Activated T-cell treated with anti-CD3 and anti-CD28 coated beads, Interleukin-2, amount 50 U/mL, for 24 hours (primary cell): ENCODE data around the gene RAP1GAP.
"Not testable (repeated sequence)": the region's sequence is repeated elsewhere in the genome, so short reads cannot be mapped to it uniquely, and the experiment has no call there.

Experiments used
- DNase-seq: peaks from one replicate; pipeline ENCODE4 v3.0.0-alpha.2; 2020
- H3K27ac Mint-ChIP-seq: 2 replicates; pipeline ENCODE4 v1.8.0; 2020; ENCODE audit warnings: mild to moderate bottlenecking, mixed read lengths
- H3K27me3 Mint-ChIP-seq: 2 replicates; pipeline ENCODE4 v1.8.0; 2020; ENCODE audit warnings: mixed read lengths
- H3K36me3 Mint-ChIP-seq: 2 replicates; pipeline ENCODE4 v1.8.0; 2020; ENCODE audit warnings: low read depth, mixed read lengths
- H3K4me1 Mint-ChIP-seq: 2 replicates; pipeline ENCODE4 v1.8.0; 2020; ENCODE audit warnings: low read depth, mixed read lengths
- H3K4me3 Mint-ChIP-seq: 2 replicates; pipeline ENCODE4 v1.8.0; 2020; ENCODE audit warnings: mild to moderate bottlenecking, moderate library complexity, mixed read lengths
- H3K9me3 Mint-ChIP-seq: 2 replicates; pipeline ENCODE4 v1.8.0; 2020; ENCODE audit warnings: mixed read lengths

Gene RAP1GAP

GRCh38 chr1:21569820-21570527, 99.2 kb downstream of the RAP1GAP start:
- no peak overlapping the region for H3K4me3 Mint-ChIP-seq
- peaks cover 19% of the 10 kb centered on the region for H3K27me3 Mint-ChIP-seq
- H3K27ac Mint-ChIP-seq: no peak overlapping the region
- no peaks in the 10 kb centered on the region for H3K9me3 Mint-ChIP-seq
- no peaks in the 10 kb centered on the region for H3K4me1 Mint-ChIP-seq
- DNase-seq: no peak
- H3K36me3 Mint-ChIP-seq: no peaks in the 10 kb centered on the region

DNA sequence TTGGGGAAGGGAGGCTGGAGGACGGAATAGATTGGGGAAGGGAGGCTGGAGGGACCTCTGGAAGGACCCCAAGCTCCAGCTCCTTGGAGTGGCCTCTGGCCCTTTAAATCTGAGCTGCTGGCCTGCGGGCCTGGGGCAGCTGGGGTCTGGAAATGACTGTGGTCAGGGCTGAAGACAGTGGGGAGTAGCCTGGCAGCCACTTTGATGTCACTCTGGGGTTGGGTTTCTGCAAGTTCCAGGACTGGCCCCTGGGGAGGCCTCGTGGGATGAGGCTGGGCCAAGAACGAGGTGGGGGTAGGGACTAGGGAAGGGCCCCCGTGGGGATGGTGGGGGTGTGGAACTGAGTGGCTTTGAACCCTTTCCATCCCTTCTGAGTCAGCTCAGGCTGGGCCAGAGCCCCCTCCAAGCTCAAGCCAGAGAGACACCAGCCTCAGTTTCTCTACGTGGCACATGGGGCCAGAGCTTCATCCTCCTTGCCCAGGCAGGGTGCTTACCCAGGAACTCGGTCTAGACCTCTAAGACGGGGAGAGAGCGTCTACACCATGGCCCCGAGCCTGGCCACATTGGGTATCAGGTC, 100.3 kb downstream of the RAP1GAP start:
- Mint-ChIP-seq H3K4me1 (no peaks in the 10 kb centered on the region), H3K9me3 (no peaks in the 10 kb centered on the region), H3K36me3 (no peaks in the 10 kb centered on the region), H3K27ac (no peak overlapping the region), H3K4me3 (no peak overlapping the region), H3K27me3 (peaks cover 12% of the 10 kb centered on the region)
- no peak for DNase-seq

- no peak overlapping the region for H3K4me3 Mint-ChIP-seq
- H3K4me1 Mint-ChIP-seq: no peaks in the 10 kb centered on the region
- no peaks in the 10 kb centered on the region for H3K9me3 Mint-ChIP-seq
- no peaks in the 10 kb centered on the region for H3K36me3 Mint-ChIP-seq
- no peak for DNase-seq
- H3K27me3 Mint-ChIP-seq: peaks cover 7% of the 10 kb centered on the region
- no peak overlapping the region for H3K27ac Mint-ChIP-seq
Measured at GRCh38 chr1:21568006-21568746, 101.0 kb downstream of the RAP1GAP start.

- no peak overlapping the region for H3K27ac Mint-ChIP-seq
- H3K4me1 Mint-ChIP-seq: no peaks in the 10 kb centered on the region
- no peak overlapping the region for H3K4me3 Mint-ChIP-seq
- no peaks in the 10 kb centered on the region for H3K36me3 Mint-ChIP-seq
- H3K9me3 Mint-ChIP-seq: no peaks in the 10 kb centered on the region
- no peak for DNase-seq
- peaks cover under 1% of the 10 kb centered on the region for H3K27me3 Mint-ChIP-seq
Measured at GRCh38 chr1:21567241-21568005, 101.7 kb downstream of the RAP1GAP start.

DNA sequence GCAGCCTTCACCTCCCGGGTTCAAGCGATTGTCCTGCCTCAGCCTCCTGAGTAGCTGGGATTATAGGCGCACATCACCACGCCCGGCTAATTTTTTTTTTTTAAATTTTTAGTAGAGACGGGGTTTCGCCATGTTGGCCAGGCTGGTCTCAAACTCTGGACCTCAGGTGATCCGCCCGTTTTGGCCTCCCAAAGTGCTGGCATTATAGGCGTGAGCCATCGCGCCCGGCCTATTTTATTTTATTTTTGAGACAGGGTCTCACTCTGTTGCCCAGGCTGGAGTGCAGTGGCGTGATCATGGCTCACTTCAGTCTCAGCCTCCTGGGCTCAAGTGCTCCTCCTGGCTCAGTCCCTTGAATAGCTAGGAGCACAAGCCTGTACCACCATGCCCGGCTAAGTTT, 102.8 kb downstream of the RAP1GAP start:
- H3K4me3 Mint-ChIP-seq, DNase-seq, H3K27ac Mint-ChIP-seq, H3K36me3 Mint-ChIP-seq, H3K27me3 Mint-ChIP-seq, H3K9me3 Mint-ChIP-seq, H3K4me1 Mint-ChIP-seq: not testable (repeated sequence)

GRCh38 chr1:21565285-21565684, 103.9 kb downstream of the RAP1GAP start:
- H3K36me3 Mint-ChIP-seq: no peaks in the 10 kb centered on the region
- DNase-seq: no peak
- no peak overlapping the region for H3K27ac Mint-ChIP-seq
- H3K9me3 Mint-ChIP-seq: no peaks in the 10 kb centered on the region
- no peak overlapping the region for H3K4me3 Mint-ChIP-seq
- no peaks in the 10 kb centered on the region for H3K27me3 Mint-ChIP-seq
- no peaks in the 10 kb centered on the region for H3K4me1 Mint-ChIP-seq

DNA sequence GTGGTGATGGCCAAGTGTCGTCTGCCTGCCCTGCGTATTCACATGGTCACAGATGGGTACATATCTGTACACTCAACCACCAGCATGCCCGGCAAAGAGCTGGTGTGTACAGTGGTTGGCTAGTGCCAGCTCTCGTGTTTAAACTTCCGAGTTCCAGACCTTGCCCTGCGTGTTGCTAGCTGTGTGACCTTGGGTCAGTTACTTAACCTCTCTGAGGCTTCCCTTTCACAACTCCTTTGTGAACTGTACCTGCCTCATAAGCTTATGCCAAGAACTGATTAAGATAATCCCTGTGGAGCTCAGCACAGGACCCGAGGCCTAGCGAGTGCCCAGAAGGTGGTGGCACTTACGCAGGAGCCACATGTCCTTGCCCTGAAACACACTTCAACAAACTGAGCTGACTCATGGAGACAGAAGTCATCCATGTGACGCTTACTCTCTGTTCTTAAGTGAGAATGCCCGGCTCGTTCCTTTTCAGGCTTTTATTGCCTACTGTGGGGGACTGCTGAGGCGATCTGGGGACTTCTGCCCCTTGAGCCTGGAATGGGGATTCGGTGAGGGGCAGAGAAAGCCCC, 104.5 kb downstream of the RAP1GAP start:
- H3K9me3 Mint-ChIP-seq: no peaks in the 10 kb centered on the region
- H3K27me3 Mint-ChIP-seq: no peaks in the 10 kb centered on the region
- no peak overlapping the region for H3K4me3 Mint-ChIP-seq
- no peak for DNase-seq
- no peaks in the 10 kb centered on the region for H3K4me1 Mint-ChIP-seq
- H3K27ac Mint-ChIP-seq: no peak overlapping the region
- no peaks in the 10 kb centered on the region for H3K36me3 Mint-ChIP-seq

DNA sequence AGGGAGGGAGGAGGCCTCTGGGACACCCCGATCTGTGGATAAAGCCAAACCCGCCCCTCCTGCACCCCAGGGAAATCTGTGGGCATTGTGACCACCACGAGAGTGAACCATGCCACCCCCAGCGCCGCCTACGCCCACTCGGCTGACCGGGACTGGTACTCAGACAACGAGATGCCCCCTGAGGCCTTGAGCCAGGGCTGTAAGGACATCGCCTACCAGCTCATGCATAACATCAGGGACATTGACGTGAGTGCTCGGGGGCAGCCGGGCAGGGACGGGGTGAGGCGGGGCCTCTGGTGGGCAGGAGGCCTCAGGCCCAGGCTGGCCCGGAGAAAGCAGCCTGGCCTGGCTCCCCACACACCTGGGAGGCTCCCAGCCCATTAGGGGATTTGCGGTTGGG, 105.2 kb downstream of the RAP1GAP start:
- DNase-seq: no peak
- H3K27ac Mint-ChIP-seq: no peak overlapping the region
- H3K27me3 Mint-ChIP-seq: no peaks in the 10 kb centered on the region
- H3K4me3 Mint-ChIP-seq: no peak overlapping the region
- no peaks in the 10 kb centered on the region for H3K4me1 Mint-ChIP-seq
- H3K36me3 Mint-ChIP-seq: no peaks in the 10 kb centered on the region
- H3K9me3 Mint-ChIP-seq: no peaks in the 10 kb centered on the region

GRCh38 chr1:21562896-21563295, 106.3 kb downstream of the RAP1GAP start:
- no peak overlapping the region for H3K27ac Mint-ChIP-seq
- DNase-seq: no peak
- H3K9me3 Mint-ChIP-seq: no peaks in the 10 kb centered on the region
- H3K4me3 Mint-ChIP-seq: no peak overlapping the region
- H3K27me3 Mint-ChIP-seq: no peaks in the 10 kb centered on the region
- no peaks in the 10 kb centered on the region for H3K4me1 Mint-ChIP-seq
- no peaks in the 10 kb centered on the region for H3K36me3 Mint-ChIP-seq

DNA sequence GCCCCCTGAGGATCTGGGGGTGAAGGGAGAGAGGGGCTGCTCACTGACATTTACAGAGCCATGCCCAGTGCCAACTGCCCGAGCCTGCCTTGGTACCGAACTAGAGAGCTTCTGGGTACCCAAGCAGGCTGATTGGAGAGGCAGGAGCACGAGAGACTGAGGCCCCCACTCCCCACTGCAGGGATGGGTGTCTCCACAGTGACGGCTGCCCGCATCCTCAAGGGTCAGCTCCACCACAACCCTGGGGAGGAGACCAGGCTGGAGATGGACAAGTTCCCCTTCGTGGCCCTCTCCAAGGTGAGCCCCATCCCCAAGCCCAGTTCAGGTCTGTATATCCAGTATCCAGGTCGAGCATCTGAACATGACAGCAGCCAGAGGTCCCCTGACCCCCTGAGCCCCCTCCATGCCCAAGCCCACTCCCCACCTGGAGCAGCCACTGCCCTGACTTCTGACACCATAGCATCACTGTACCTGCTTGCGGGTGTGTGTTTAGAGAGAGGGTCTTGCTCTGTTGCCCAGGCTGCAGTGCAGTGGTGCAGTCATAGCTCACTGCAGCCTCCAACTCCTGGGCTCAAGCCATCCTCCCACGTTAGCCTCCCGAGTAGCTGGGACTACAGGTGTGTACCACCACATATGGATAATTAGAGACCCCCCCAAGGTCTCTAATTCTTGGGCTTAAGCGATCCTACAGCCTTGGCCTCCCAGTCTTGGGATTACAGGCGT, 108.1 kb downstream of the RAP1GAP start:
- DNase-seq: no peak
- no peaks in the 10 kb centered on the region for H3K9me3 Mint-ChIP-seq
- no peaks in the 10 kb centered on the region for H3K4me1 Mint-ChIP-seq
- H3K4me3 Mint-ChIP-seq: no peak overlapping the region
- H3K36me3 Mint-ChIP-seq: no peaks in the 10 kb centered on the region
- H3K27ac Mint-ChIP-seq: no peak overlapping the region
- peaks cover 8% of the 10 kb centered on the region for H3K27me3 Mint-ChIP-seq

DNA sequence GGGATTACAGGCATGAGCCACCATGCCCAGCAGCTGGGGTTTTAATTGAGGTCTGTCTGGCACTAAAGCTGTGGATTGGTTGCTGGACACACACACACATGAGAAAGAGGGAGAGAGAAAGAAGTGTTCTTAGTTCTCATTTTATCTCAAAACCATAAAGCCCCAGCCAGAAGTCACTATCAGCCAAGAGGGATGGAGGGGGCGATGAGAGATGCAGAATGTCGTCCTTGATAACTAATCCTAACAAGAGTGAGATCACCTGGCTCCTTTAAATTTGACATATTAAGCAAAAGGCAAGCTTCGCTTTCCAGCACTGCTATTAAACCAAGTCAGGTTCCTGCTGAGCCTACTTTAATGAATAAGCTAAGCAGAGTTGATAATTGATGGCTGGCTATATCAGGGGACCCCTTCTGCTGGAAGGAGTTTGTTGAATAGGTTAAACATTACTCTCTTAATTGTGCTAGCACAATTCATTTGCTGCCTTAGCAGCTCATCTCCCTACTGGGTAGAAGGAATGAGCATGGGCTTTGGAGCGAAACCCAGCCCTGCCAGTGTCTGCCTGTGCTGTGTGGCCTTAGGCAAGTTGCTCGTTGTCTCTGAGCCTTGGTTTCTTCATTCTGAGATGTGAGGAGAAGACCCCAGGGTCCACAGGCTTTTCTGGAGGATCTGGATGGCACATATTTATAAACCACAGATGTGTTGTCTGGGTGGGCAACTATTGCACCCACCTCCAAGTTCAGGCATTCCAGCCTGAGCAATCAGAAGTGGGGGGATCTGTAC, 109.2 kb downstream of the RAP1GAP start:
- Mint-ChIP-seq H3K27ac (no peak overlapping the region), H3K9me3 (no peaks in the 10 kb centered on the region), H3K36me3 (no peaks in the 10 kb centered on the region), H3K4me3 (no peak overlapping the region), H3K4me1 (no peaks in the 10 kb centered on the region), H3K27me3 (peaks cover 19% of the 10 kb centered on the region)
- no peak for DNase-seq

- H3K27ac Mint-ChIP-seq: no peak overlapping the region
- H3K4me3 Mint-ChIP-seq: no peak overlapping the region
- H3K4me1 Mint-ChIP-seq: no peaks in the 10 kb centered on the region
- no peak for DNase-seq
- no peaks in the 10 kb centered on the region for H3K9me3 Mint-ChIP-seq
- H3K27me3 Mint-ChIP-seq: peaks cover 47% of the 10 kb centered on the region
- no peaks in the 10 kb centered on the region for H3K36me3 Mint-ChIP-seq
Measured at GRCh38 chr1:21553116-21553926, 115.8 kb downstream of the RAP1GAP start.

- H3K4me1 Mint-ChIP-seq: no peaks in the 10 kb centered on the region
- H3K27ac Mint-ChIP-seq: no peak overlapping the region
- H3K9me3 Mint-ChIP-seq: no peaks in the 10 kb centered on the region
- no peak overlapping the region for H3K4me3 Mint-ChIP-seq
- H3K27me3 Mint-ChIP-seq: peaks cover 47% of the 10 kb centered on the region
- no peak for DNase-seq
- H3K36me3 Mint-ChIP-seq: no peaks in the 10 kb centered on the region
Measured at GRCh38 chr1:21552715-21553114, 116.4 kb downstream of the RAP1GAP start.
